HUES48 (cell line): ENCODE results near the gene CCDC91.

Experiments used
- H3K27ac ChIP-seq: one replicate; pipeline ENCODE4 v1.7.0; 2013; ENCODE audit warnings: low read depth, low read length, inconsistent platforms
- H3K27me3 ChIP-seq: 2 replicates; pipeline ENCODE4 v1.6.1; 2013; ENCODE audit warnings: mild to moderate bottlenecking, low read length; ENCODE audit not compliant: control insufficient read depth, insufficient read depth
- H3K36me3 ChIP-seq: 2 replicates; pipeline ENCODE4 v1.6.1; 2013; ENCODE audit warnings: low read length; ENCODE audit not compliant: control insufficient read depth, insufficient read depth
- H3K4me1 ChIP-seq: 2 replicates; pipeline ENCODE4 v1.6.1; 2013; ENCODE audit warnings: mild to moderate bottlenecking, low read length; ENCODE audit not compliant: control insufficient read depth, insufficient read depth
- H3K4me3 ChIP-seq: 2 replicates; pipeline ENCODE4 v1.5.1; 2013; ENCODE audit warnings: mild to moderate bottlenecking, low read depth, low read length
- H3K9ac ChIP-seq: 2 replicates; pipeline ENCODE4 v1.6.1; 2013; ENCODE audit warnings: mild to moderate bottlenecking, low read depth, low read length, moderate library complexity
- H3K9me3 ChIP-seq: 2 replicates; pipeline ENCODE4 v1.6.1; 2013; ENCODE audit warnings: low read length; ENCODE audit not compliant: control insufficient read depth, insufficient read depth

The CCDC91 gene

DNA sequence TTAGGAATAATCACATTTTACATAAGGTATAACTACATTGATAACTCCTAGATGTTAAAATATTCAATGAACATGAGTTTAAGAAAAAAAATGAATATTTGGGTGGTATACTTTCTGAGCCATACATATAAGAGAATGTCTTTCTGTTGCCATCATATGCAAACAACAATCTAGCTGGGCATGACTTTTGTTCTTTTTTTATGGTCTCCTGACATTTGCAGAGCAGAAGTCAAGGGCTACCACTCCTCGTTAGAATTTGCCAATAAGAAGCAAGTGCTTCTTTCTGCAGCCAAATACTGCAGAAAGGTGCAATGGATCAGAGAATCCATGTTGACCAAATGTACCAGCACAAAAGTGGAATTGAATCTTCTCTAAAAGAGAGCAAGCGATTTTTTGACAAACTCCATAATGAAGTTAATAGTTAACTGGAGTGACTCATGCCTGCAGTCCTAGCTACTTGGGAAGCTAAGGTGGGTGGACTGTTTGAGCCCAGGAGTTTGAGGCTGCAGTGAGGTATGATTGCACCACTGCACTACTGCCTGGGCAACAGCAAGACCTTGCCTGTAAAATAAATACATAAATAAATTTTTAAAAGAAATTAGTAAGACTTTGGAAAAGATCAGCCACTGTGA, 25.5 kb upstream of the CCDC91 start:
- Histone ChIP-seq H3K27ac (no peak overlapping the region), H3K4me3 (no peak overlapping the region), H3K9me3 (no peaks in the 10 kb centered on the region), H3K27me3 (no peaks in the 10 kb centered on the region), H3K36me3 (no peaks in the 10 kb centered on the region), H3K4me1 (no peaks in the 10 kb centered on the region), H3K9ac (no peak overlapping the region)

DNA sequence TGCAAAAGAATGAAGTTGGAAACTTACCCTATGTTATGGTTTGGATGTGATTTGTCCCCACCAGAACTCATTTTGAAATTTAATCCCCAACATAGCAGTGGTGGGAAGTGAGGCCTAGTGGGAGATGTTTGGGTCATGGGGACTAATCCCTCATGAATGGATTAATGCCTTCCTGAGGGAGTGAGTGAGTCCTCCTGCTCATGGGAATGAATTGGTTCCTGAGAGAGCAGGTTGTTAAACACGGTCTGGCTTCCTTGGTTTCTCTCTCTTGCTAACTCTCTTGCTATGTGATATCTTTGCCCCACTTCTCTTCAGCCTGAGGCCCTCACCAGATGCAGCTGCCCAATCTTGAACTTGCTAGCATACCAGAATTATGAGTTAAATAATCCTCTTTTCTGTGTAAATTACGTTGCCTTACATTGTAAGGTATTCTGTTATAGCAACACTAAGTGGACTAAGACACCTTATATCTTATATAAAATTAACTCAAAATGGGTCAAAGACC, 22.2 kb upstream of the CCDC91 start:
- no peaks in the 10 kb centered on the region for H3K27me3 ChIP-seq
- no peak overlapping the region for H3K27ac ChIP-seq
- H3K9me3 ChIP-seq = no peaks in the 10 kb centered on the region
- no peaks in the 10 kb centered on the region for H3K4me1 ChIP-seq
- no peaks in the 10 kb centered on the region for H3K36me3 ChIP-seq
- no peak overlapping the region for H3K9ac ChIP-seq
- no peak overlapping the region for H3K4me3 ChIP-seq

DNA sequence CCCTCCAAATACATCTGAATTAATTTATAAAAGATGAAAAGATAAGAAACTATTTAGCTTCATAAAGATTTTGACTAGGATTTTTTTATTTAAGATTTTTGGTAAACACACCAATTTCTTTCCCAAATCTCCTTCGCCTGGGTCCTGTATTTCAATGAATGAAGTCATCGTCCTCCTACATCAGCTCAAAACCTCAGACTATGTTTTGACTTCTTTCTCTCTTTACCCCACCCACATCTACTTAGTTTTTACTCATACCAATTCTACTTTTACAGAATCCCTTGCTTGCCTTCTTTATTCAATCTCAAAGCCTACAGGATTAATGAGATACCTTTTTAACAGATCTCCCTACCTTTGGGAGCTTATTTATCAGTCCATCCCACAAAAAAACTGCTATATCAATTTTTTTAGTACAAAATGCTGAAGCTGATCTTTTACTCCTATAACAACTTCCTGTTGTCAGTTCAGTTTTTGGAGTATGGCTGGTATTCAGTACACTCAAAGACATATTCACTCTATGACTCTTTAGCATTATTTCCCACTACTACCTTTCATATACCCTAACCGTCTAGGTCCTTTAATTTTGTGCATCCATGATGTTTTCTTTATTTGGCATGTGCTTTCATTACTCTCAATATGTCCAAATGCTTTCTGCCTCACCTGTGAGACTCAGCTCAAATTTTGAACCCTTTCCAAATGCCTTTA, 18.7 kb upstream of the CCDC91 start:
- H3K4me1 ChIP-seq = no peaks in the 10 kb centered on the region
- no peak overlapping the region for H3K27ac ChIP-seq
- H3K27me3 ChIP-seq = no peaks in the 10 kb centered on the region
- H3K9me3 ChIP-seq = no peaks in the 10 kb centered on the region
- no peak overlapping the region for H3K9ac ChIP-seq
- H3K36me3 ChIP-seq = no peaks in the 10 kb centered on the region
- no peak overlapping the region for H3K4me3 ChIP-seq

DNA sequence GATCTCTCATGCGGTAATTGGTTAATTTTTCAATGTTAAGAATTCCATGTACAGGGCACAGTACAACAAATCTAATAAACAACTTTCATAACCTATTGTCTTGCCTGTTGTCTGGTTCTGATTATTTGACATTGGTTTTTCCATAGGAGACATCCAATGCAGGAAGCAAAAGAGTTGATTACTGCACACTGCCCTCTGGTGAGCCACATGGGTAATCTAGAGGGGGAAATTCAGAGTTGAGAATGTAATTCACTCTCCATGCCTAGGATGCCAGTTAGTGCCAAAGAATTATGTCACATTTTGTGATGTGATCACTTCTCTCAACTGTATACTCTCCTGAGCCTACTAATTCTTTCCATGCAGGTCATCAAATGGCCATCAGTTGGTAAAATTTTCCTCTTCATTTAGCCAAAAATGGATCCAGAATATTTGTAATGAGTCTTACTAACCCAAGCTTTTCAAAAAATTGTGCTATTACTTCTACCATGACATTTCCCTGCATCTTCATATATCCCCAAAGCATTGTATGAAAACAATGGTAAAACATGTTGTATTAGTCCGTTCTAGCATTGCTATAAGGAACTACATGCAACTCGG, 17.7 kb upstream of the CCDC91 start:
- Histone ChIP-seq H3K9me3 (no peaks in the 10 kb centered on the region), H3K9ac (no peak overlapping the region), H3K4me3 (no peak overlapping the region), H3K27me3 (no peaks in the 10 kb centered on the region), H3K36me3 (no peaks in the 10 kb centered on the region), H3K4me1 (no peaks in the 10 kb centered on the region), H3K27ac (no peak overlapping the region)

DNA sequence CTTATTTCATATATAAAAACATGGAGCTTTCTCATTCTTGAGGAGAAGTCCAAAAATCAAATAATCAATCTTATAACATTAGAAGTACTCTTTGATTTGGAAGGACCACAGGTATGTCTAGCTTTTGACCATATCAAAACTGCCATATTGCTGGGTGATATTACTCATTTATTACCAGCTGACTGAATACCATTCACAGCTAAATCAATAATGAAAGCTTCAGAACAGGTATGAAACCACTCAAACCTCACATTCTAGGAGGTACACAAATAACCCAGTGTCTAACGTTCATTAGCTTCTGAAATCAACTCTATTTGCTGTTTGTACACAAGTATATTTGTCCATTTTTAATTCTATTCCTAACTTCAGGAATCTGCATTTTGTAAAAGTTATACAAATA, 16.8 kb upstream of the CCDC91 start:
- Histone ChIP-seq H3K4me3 (no peak overlapping the region), H3K4me1 (no peaks in the 10 kb centered on the region), H3K9ac (no peak overlapping the region), H3K9me3 (no peaks in the 10 kb centered on the region), H3K36me3 (no peaks in the 10 kb centered on the region), H3K27ac (no peak overlapping the region), H3K27me3 (no peaks in the 10 kb centered on the region)

DNA sequence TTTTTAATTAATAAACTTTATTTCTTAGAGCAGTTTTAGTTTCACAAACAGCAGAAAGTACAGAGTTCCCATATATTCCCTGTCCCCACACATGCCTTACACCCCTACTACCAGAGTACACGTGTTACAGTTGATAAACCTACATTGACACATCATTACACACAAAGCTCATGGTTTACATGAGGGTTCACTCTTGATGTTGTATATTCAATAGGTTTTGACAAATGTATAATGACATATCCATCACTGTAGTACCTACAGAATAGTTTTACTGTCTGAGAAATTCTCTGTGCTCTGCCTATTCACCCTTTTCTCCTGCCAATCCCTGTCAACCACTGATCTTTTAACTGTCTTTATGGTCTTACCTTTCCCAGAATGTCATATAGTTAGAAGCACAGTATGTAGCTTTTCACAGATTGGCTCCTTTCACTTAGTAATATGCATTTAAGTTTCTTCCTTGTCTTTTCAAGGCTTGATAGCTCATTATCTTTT, 15.1 kb upstream of the CCDC91 start:
- H3K36me3 ChIP-seq = no peaks in the 10 kb centered on the region
- no peak overlapping the region for H3K27ac ChIP-seq
- no peak overlapping the region for H3K9ac ChIP-seq
- no peaks in the 10 kb centered on the region for H3K9me3 ChIP-seq
- no peaks in the 10 kb centered on the region for H3K27me3 ChIP-seq
- no peak overlapping the region for H3K4me3 ChIP-seq
- H3K4me1 ChIP-seq = no peaks in the 10 kb centered on the region

DNA sequence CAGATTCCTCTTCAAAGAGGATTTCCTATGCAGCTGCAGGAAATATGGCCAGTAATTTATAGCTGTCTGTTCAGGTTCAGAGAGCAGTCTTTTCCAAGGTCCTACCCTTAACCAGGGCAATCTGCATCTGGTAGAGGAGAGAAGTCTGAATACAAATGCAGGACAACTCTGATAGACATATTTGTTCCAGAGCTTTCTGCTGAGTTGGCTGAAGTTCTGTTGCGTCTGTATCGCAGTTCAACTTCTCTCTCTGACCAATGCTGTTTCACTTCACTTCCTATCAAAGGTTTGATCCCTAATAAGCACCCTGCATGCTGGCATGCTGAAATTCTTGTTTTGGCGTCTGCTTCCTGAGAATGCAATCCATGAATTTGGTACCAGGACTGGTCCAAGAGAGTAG, 14.0 kb upstream of the CCDC91 start:
- Histone ChIP-seq H3K36me3 (no peaks in the 10 kb centered on the region), H3K27ac (no peak overlapping the region), H3K9me3 (no peaks in the 10 kb centered on the region), H3K27me3 (no peaks in the 10 kb centered on the region), H3K9ac (no peak overlapping the region), H3K4me1 (no peaks in the 10 kb centered on the region), H3K4me3 (no peak overlapping the region)

DNA sequence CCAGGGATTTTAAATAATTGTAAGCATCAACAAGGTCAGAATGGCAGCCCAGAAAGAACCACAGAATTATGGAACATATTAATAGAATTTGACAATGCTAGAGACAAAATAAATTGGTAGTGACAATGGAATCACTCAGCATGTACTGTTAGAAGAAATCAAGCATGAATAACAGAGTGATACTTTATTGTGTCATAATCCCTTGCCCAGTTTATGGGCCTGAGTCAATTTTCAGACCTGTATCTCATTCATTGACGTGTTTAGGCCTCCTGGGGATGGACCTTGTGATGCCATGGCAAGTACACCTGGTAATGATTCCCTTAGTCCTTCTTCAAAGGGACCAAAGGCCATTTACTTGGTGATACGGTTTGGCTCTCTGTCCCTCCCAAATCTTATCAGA, 12.8 kb upstream of the CCDC91 start:
- Histone ChIP-seq H3K4me3 (no peak overlapping the region), H3K27ac (no peak overlapping the region), H3K4me1 (no peaks in the 10 kb centered on the region), H3K27me3 (no peaks in the 10 kb centered on the region), H3K9me3 (no peaks in the 10 kb centered on the region), H3K36me3 (no peaks in the 10 kb centered on the region), H3K9ac (no peak overlapping the region)

DNA sequence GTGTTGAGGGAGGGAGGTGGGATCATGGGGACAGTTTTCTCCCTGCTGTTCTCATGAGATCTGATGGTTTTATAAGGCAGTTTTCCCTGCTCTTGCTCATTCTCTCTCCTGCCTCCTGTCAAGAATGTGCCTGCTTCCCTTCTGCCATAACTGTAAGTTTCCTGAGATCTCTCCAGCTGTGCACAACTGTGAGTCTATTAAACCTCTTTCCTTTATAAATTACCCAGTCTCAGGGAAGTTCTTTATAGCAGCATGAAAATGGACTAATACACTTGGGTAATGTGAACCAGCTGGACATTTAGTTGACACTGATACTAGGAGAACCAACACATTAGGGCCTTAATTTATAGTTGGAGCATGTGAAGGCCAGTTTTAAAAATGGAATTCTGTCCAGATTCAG, 12.4 kb upstream of the CCDC91 start:
- no peak overlapping the region for H3K27ac ChIP-seq
- H3K9ac ChIP-seq = no peak overlapping the region
- no peaks in the 10 kb centered on the region for H3K36me3 ChIP-seq
- no peak overlapping the region for H3K4me3 ChIP-seq
- no peaks in the 10 kb centered on the region for H3K4me1 ChIP-seq
- H3K9me3 ChIP-seq = no peaks in the 10 kb centered on the region
- H3K27me3 ChIP-seq = no peaks in the 10 kb centered on the region

DNA sequence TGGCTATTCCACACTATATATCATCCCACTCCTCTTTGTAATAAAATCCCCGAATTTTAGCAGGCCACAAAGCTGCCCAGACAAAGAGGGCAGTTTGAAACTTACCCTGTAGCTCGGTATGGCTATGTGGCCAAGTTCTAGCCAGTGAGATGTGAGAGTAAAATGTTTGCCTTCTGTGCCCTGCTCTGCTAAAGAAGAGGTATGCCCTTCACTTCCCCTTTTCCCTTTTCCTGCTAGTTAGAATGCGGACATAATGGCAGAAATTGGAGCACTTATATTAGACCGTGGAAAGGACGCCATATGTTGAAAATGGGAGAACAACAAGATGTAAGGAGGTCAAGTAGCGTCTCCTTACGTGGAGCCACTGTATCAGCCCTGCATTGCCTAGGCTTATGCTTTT, 11.5 kb upstream of the CCDC91 start:
- H3K27me3 ChIP-seq = no peaks in the 10 kb centered on the region
- H3K36me3 ChIP-seq = no peaks in the 10 kb centered on the region
- H3K9ac ChIP-seq = no peak overlapping the region
- H3K9me3 ChIP-seq = no peaks in the 10 kb centered on the region
- H3K4me1 ChIP-seq = no peaks in the 10 kb centered on the region
- no peak overlapping the region for H3K27ac ChIP-seq
- no peak overlapping the region for H3K4me3 ChIP-seq

DNA sequence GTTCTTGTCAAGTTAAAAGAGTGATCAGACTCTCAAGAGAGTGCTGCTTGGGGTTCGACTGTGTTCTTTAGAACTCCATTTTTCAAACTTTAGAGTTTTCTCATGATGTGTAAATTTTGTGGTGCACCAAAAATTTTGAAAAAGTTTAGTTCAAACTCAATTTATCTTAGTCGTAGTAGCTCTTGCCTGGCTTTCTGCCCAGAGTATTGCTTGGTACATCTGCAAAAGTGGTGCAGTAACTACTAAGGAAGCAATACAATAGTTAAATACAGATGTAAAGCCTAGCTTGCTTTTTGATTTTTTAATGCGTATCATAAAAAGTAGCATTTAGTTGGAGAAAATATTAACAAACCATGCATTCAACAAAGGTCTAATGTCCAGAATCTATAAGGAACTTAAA, 9.5 kb upstream of the CCDC91 start:
- no peak overlapping the region for H3K4me3 ChIP-seq
- H3K36me3 ChIP-seq = no peaks in the 10 kb centered on the region
- no peak overlapping the region for H3K27ac ChIP-seq
- no peaks in the 10 kb centered on the region for H3K4me1 ChIP-seq
- H3K27me3 ChIP-seq = no peaks in the 10 kb centered on the region
- H3K9ac ChIP-seq = no peak overlapping the region
- H3K9me3 ChIP-seq = no peaks in the 10 kb centered on the region
